Measurements from ENCODE around the gene RPL10. TPM values are rescaled to one million over a fixed set of nuclear protein-coding genes. Genes with fewer than 3 reads are reported as not detected.

RPL10 gene
- total and polyA plus RNA-seq, 9 of the 15 experiments (the other 6 are each of a cell fraction or from before 2014, with no cell fraction given), result 3,774 to 7,600 (median 5,014) TPM

DNA sequence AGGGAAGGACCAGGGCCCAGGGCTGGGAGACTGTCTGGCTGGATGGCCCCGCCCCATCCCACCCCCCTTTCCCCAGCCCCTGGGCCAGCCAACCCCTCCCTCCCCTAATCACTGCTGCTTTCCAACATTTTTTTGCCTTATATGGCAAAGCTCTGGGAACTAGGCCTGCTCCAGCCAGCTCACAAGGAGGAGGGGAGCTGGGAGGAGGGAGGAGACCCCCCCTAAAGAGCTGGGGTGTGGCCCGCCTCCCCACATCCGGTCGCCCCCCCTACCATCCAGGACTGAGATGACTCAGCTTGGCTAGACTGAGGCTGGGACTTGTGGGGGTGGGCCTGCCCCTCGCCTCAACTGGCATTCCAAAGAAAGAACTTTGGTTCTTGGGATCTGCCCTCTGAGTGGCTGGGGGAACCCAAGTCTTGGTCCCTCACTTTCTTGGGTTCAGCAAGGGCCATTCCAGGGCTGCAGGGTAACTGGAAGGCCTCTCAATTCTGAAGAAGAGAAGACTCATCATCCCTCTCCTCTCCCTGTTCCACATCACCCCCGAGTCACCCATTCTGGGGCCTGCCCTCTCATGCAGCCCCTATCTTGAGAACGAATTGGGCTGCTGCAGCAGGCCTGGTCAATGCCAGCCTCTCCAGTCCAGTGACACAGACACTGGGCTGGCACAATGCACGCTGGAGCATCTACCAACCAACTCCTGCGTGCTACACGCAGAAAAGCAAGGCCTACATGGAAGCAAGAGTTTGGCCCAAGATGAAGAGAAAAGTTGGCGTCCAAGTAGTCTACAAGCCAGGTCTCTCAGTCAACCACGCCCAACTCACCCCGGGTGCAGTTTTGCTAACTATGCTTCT, 28.5 kb upstream of the RPL10 start (continued):
- TF ChIP-seq, protein P1, sequence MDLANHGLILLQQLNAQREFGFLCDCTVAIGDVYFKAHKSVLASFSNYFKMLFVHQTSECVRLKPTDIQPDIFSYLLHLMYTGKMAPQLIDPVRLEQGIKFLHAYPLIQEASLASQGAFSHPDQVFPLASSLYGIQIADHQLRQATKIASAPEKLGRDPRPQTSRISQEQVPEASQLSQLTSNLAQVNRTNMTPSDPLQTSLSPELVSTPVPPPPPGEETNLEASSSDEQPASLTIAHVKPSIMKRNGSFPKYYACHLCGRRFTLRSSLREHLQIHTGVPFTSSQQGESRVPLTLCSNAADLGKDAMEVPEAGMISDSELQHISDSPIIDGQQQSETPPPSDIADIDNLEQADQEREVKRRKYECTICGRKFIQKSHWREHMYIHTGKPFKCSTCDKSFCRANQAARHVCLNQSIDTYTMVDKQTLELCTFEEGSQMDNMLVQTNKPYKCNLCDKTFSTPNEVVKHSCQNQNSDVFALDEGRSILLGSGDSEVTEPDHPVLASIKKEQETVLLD (IDR thresholded peaks at IDR 0.05), result no peak
- peak in 1 of 2 experiments; percentile 50; a peak in 2 of 4 replicates for TF ChIP-seq RCOR1 (IDR thresholded peaks at IDR 0.05; ENCODE audit: borderline replicate concordance in 1 of 2, low read depth in 2 of 2, low read length in 2 of 2)
- TF ChIP-seq TCFL5 (CRISPR knock-in tag; conservative IDR thresholded peaks at IDR 0.05), result no peak
- no peak for TF ChIP-seq RFX5 (IDR thresholded peaks at IDR 0.05; ENCODE audit: low read depth, low read length)
- no peak for TF ChIP-seq ZNF232 (CRISPR knock-in tag; IDR thresholded peaks at IDR 0.05)
- TF ChIP-seq, protein P2, sequence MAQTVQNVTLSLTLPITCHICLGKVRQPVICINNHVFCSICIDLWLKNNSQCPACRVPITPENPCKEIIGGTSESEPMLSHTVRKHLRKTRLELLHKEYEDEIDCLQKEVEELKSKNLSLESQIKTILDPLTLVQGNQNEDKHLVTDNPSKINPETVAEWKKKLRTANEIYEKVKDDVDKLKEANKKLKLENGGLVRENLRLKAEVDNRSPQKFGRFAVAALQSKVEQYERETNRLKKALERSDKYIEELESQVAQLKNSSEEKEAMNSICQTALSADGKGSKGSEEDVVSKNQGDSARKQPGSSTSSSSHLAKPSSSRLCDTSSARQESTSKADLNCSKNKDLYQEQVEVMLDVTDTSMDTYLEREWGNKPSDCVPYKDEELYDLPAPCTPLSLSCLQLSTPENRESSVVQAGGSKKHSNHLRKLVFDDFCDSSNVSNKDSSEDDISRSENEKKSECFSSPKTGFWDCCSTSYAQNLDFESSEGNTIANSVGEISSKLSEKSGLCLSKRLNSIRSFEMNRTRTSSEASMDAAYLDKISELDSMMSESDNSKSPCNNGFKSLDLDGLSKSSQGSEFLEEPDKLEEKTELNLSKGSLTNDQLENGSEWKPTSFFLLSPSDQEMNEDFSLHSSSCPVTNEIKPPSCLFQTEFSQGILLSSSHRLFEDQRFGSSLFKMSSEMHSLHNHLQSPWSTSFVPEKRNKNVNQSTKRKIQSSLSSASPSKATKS (CRISPR knock-in tag; IDR thresholded peaks at IDR 0.05), result no peak
- no peak for TF ChIP-seq CREB1 (IDR thresholded peaks at IDR 0.05)
- TF ChIP-seq CREB1 (CRISPR knock-in tag; IDR thresholded peaks at IDR 0.05), result no peak
- TF ChIP-seq, protein P3, sequence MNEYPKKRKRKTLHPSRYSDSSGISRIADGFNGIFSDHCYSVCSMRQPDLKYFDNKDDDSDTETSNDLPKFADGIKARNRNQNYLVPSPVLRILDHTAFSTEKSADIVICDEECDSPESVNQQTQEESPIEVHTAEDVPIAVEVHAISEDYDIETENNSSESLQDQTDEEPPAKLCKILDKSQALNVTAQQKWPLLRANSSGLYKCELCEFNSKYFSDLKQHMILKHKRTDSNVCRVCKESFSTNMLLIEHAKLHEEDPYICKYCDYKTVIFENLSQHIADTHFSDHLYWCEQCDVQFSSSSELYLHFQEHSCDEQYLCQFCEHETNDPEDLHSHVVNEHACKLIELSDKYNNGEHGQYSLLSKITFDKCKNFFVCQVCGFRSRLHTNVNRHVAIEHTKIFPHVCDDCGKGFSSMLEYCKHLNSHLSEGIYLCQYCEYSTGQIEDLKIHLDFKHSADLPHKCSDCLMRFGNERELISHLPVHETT (CRISPR knock-in tag; conservative IDR thresholded peaks at IDR 0.05 in 1 of 2, IDR thresholded peaks at IDR 0.05 in 1 of 2), result no peak
- TF ChIP-seq SRSF7 (optimal IDR thresholded peaks at IDR 0.05; ENCODE audit: low read depth, low read length), result no peak
- TF ChIP-seq PURB (CRISPR knock-in tag; IDR thresholded peaks at IDR 0.05; ENCODE audit: low read depth), result no peak
- no peak for TF ChIP-seq SP1 (CRISPR knock-in tag; IDR thresholded peaks at IDR 0.05)
- no peak for TF ChIP-seq XRCC3 (IDR thresholded peaks at IDR 0.05)
- no peak; the same call in 1 of the 2 replicates for TF ChIP-seq CTBP1 (IDR thresholded peaks at IDR 0.05; ENCODE audit: borderline replicate concordance)
- TF ChIP-seq ZNF316 (IDR thresholded peaks at IDR 0.05), result peak; percentile 50; the same call in 1 of the 2 replicates
- TF ChIP-seq, protein P4, sequence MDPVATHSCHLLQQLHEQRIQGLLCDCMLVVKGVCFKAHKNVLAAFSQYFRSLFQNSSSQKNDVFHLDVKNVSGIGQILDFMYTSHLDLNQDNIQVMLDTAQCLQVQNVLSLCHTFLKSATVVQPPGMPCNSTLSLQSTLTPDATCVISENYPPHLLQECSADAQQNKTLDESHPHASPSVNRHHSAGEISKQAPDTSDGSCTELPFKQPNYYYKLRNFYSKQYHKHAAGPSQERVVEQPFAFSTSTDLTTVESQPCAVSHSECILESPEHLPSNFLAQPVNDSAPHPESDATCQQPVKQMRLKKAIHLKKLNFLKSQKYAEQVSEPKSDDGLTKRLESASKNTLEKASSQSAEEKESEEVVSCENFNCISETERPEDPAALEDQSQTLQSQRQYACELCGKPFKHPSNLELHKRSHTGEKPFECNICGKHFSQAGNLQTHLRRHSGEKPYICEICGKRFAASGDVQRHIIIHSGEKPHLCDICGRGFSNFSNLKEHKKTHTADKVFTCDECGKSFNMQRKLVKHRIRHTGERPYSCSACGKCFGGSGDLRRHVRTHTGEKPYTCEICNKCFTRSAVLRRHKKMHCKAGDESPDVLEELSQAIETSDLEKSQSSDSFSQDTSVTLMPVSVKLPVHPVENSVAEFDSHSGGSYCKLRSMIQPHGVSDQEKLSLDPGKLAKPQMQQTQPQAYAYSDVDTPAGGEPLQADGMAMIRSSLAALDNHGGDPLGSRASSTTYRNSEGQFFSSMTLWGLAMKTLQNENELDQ (CRISPR knock-in tag; IDR thresholded peaks at IDR 0.05; ENCODE audit: borderline replicate concordance), result no peak

Data from K562 (cell line).